Measurements from ENCODE around the gene POLE2.
"Not testable (repeated sequence)": the region's sequence is repeated elsewhere in the genome, so short reads cannot be mapped to it uniquely, and the experiment has no call there.

POLE2 gene, protein sequence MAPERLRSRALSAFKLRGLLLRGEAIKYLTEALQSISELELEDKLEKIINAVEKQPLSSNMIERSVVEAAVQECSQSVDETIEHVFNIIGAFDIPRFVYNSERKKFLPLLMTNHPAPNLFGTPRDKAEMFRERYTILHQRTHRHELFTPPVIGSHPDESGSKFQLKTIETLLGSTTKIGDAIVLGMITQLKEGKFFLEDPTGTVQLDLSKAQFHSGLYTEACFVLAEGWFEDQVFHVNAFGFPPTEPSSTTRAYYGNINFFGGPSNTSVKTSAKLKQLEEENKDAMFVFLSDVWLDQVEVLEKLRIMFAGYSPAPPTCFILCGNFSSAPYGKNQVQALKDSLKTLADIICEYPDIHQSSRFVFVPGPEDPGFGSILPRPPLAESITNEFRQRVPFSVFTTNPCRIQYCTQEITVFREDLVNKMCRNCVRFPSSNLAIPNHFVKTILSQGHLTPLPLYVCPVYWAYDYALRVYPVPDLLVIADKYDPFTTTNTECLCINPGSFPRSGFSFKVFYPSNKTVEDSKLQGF

DNA sequence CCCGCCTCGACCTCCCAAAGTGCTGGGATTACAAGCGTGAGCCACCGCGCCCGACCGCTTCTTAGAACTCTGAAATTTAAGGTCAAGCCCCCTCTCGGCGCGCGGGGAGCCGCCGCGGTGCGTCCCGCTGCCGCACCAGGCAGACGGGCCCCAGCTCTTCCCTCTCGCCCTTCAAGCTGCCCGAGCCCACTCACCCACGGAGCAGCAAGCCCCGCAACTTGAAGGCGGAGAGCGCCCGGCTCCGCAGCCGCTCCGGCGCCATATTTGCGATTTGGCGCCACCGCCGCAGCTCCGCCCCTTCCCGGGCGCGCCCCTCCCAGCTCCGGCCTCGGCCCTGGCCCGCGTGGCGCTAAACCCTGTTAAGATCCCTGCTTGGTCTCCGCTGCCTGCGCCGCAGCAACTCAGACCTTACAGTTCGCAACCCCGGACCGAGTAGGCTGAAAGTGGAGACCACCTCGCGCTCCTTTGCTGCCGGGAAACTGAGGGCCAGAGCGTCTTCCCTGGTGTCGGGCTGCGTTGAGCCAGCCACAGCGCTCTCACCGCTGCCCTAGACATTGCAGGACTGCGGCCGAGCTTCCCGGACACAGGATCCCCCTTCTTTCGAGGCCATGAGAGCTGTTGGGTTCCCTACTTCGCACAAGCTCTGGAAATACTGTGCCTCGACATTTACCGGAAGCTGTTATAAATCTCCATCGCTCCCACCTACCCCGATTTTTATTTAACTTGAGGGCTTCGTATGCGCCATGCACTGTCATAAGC is at the start of gene POLE2:
POLE2 (minus strand) TSS at position 273 of the 759 bp plus-strand sequence; CDS start at position 262, 11 bp downstream.
- DNase-seq, result peak; percentile 83

DNA sequence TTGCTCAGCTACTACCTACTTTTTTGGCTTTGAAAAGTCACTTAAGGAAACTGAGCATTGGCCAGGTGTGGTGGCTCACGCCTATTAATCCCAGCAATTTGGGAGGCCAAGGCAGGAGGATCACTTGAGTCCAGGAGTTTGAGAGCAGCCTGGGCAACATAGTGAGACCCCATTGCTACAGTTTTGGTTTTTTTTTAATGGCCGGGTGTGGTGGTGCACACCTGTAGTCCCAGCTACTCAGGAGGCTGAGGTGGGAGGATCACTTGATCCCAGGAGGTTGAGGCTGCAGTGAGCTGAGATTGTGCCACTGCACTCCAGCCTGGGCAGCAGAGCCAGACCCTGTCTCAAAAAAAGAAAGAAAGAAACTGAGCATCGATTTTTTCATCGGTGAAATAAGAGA is 47.7 kb upstream of the POLE2 start:
- not testable (repeated sequence) for DNase-seq

DNA sequence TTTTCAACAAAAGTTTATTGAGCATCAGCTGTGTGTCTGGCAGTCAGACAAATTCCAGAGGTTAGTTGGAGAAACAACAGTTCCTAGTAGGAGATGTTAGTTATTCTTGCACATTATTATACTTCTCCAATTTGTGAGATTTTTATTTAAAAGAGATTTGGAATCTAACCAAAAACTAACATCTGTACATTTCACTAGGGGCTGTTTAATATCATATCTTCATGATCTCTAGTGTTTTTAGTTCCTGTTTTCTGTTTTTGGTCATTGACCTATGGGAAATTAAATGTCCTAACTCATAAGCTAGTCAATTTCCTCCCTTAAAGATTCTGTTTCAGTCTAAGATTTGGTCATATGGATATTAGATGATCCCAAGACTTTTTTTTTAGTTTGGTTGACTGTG is 45.8 kb upstream of the POLE2 start:
- DNase-seq, result no peak

DNA sequence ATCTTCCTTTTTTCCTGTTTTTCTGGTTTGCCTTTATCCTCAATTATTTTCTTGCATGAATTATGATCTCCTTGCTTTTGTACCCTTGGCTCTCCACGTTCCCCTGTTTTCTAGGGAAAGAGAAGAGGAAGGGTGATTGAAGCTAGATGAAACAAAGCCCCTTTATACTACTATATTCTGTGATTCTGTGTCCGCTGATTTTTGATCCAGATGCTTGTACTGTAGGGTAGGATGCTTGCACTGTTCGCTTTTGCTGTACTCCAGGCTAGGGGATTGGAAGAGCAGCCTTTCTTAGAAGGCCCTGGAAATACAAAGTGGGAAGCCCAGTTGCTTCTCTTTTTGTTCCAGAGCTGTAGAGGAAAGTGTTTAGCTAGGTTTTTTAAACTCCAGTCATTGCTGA is 44.9 kb upstream of the POLE2 start:
- DNase-seq, result no peak

DNA sequence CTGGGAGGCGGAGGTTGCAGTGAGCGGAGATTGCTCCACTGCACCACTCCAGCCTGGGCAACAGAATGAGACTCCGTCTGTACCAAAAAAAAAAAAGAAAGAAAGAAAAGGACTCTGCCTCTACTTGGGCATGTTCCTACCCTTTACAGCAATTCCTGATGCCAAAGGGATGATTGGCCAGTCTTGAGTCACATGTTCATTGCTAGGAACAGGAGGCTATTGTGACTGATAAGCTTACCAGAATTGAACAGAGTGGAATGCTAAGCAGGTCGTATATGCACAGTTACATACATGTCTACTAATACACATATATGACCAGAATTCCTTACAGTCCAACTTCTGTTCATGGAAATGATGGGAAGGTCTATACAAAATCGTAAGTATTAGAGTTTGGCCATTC is 39.2 kb upstream of the POLE2 start:
- DNase-seq, result no peak

DNA sequence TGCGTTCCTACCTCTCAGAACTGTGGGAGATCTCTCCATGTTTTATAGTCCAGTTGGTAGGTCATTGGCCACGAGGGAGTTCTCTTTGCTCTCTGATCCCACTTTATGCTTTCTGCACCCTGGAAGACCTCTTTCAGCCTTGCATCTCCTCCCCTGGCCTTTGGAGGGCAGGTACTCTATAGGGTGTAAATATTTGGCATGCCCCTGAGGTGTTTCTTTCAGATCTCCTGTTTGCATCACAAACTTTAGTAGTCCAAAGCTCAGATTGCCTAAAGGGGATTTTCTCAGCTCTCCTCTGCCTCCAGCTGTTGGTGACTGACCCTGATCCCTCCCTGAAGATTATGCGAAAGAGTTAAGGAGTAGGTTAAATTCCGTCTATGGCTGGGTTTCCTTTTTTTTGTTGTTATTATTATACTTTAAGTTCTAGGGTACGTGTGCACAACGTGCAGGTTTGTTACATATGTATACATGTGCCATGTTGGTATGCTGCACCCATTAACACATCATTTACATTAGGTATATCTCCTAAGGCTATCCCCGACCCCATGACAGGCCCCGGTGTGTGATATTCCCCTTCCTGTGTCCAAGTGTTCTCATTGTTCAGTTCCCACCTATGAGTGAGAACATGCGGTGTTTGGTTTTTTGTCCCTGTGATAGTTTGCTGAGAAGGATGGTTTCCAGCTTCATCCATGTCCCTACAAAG is 33.9 kb upstream of the POLE2 start:
- not testable (repeated sequence) for DNase-seq

DNA sequence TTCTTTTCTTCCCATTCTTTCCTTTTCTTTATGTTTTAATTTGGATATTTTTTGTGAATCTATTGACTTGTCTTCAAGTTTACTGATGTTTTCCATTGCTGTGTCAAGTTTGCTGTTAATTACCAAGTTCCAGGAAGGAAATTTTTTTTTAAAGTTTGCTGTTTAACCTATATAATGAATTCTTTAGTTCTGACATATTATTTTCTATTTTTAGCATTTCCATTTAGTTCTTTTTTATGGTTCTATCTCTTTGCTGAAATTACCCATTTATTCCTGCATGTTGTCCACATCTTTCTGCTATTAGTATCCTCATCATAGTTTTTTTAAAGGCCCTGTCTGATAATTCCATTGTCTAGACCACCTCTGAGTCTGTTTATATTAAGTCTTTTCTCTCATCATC is 32.7 kb upstream of the POLE2 start:
- no peak for DNase-seq

DNA sequence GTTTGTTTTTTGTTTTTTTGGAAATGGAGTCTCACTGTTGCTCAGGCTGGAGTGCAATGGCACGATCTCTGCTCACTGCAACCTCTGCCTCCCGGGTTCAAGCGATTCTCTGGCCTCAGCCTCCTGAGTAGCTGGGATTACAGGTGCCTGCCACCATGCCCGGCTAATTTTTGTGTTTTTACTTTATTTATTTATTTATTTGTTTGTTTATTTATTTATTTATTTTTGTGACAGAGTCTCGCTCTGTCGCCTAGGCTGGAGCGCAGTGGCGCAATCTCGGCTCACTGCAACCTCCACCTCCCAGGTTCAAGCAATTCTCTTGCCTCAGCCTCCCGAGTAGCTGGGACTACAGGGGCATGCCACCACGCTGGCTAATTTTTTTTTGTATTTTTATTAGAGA is 23.0 kb upstream of the POLE2 start:
- not testable (repeated sequence) for DNase-seq

DNA sequence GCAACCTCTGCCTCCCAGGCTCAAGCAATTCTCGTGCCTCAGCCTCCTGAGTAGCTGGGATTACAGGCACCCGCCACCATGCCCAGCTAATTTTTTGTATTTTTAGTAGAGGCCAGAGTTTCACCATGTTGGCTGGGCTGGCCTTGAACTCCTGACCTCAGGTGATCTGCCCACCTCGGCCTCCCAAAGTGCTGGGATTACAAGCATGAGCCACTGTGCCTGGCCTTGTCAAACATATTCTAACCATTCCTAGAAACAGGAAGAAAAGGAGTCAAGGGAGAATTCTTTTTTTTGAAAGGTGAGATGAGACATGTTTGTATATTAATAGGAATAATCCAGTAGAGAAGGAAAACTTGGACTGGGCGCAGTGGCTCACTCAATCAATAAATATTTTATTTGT is 16.5 kb upstream of the POLE2 start:
- not testable (repeated sequence) for DNase-seq

DNA sequence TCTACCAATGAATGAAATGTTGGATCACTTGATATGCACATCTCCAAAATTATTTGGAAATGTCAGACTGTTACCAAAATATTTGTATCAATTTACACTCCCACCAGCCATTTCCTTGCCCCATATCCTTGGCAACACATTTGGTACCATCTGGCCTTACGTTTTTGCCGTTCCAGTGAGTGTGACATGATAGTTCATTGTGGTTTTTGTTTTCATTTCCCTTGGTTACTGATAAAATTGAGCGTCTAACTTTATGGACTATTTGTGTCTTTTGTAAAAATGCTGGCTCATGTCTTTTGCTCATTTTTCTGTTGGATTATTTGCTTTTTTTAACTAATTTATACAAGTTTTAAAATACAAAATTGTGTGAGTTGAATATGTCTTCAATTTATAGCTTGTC is 16.0 kb upstream of the POLE2 start:
- no peak for DNase-seq

DNA sequence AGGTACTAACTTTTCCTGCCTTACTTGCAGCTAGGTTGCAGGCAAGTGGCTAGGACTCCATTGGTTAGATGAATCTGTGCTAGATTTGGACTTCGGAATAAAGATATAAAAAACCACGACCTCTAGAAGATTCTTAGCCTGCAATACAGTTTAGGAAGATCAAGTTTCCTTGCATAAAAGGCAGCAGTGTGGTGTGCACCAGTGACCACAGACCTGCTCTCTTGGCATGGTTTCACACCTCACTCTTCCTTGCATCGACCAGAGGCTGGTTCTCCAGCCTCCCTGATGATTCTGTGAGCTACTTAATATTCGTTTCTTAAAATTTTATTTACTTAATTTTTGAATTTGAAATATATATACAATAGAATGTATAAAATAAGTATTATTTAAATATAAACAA is 14.7 kb upstream of the POLE2 start:
- DNase-seq, result no peak

DNA sequence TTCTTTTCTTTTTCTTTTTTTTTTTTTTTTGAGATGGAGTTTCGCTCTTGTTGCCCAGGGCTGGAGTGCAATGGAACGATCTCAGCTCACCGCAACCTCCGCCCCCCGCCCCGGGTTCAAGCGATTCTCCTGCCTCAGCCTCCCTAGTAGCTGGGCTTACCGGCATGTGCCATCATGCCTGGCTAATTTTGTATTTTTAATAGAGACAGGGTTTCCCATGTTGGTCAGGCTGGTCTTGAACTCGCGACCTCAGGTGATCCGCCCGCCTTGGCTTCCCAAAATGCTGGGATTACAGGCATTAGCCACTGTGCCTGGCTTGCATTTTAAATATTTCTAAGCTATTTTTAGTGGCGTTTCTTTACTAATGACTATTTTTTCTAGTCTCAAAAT is 5.7 kb upstream of the POLE2 start:
- DNase-seq, result not testable (repeated sequence)

DNA sequence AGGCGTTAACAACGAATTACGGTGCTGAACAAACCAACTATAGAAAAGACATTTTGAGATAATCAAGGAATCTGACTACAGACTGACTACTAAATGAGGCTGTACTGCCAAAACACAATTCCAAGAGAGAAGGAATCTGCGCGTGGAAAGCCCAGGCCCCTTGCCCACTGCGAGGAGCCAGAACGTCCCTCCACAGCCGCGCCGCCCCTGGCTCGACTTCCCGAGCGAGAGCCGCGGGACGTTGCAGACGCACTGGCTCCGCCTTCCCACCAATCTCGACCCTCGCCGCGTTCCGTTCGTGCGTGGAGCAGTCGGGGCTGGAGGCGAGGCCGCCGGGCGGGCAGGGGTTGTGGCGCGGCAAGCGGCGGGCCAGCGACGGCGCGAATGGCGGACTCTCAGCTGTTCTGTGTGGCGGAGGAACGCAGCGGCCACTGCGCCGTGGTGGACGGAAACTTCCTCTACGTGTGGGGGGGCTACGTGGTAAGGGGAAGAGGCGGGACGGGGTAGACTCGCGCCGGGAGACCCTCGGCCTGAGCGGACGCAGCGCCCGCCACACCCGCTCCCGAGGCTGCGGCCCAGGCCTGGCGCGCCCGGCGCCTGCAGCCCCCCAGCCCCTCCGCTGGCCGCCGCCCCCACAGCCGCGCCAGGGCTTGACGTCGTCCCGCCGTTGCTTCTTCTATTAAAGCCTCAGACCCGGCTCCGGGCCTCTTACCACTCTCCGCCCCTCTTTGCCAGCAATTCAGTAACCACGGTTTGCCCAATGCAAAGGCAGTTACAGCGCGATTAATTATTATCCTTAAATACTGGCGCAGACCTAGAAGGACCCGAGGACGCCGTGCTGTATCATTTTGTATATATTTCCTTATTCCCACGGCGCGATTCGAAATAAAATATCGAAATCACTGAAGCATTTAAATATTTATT is 5.1 kb upstream of the POLE2 start, which contains the start of gene KLHDC1:
KLHDC1 (plus strand) TSS at position 310 of the 924 bp plus-strand sequence; CDS start at position 385, 75 bp downstream.
- DNase-seq, result peak; percentile 78

DNA sequence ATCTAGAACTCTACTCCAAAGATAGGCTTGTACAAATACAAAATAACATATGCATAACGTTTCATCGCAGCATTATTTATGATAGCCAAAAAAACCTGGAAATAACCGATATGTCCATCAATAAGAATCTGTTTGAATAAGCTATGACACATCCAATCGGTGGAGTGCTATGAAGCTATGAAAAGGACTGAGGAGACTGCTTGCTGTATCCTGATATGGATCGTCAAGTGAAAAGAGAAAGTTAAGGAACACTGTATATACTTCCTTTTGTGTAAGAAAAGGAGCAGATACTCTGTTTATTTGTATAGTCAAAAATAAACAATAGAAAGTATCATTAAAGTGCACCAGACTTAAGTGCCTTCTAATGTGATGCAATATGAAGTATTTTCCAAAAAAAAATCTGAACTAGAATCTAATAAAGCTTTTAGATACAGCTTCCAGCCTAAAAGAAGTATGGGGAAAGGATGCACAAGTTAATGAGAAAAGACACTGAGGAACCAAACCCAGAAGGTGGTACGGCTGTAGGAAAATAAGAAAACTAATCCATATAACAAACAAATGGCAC is 4.3 kb upstream of the POLE2 start:
- no peak for DNase-seq

DNA sequence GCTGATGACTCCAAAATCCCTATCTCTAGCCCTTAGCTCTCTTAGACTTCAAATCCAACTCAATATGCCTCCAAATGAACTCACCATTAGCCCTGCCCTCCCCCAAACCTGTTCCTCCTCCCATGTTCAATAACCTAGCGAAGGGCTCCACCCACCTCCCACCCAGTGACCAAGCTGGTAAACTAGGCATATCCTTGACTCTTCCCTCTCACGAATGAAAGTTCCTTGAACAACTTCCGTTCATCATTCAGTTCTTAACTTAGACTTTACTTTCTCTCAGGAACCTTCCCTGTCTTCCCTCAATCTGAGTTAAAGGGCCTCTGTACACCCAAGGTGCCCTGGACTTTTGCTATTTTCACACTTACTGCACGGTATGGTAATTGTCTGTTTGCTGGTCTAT is 3.0 kb upstream of the POLE2 start:
- DNase-seq, result no peak

DNA sequence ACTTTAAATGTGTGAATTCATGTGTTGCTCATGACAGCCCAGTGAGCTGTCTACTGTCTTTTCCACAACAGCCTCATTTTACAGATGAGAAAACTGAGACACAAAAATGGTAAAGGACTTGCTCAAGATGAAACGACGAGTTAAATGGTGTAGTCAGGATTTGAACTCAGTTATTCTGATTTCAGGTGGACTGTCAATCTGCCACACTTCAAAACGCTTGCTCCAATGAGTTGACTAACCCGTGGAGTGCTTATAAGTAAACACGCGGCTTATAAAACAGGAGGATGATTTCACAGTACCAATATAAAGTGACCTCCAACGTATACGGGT is 652 bp upstream of the POLE2 start:
- no peak for DNase-seq

DNA sequence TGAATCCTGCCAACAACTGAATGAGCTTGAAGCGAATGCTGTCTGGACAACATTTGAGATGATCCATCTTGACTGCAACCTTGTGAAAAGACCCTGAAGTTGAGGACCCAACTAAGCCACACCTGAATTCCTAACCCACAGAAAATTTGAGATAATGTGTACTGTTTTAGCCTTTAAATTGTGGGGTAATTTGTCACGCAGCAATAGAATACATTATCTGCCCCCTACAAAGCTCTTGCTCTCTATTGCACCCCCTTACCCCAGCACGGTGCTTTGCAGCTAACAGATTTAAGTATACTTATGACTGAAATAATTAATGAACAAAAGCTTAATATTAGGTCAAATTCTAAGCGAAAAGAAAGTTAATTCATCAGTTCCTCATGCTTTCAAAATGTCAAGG is 1.6 kb downstream of the POLE2 start:
- DNase-seq, result no peak

DNA sequence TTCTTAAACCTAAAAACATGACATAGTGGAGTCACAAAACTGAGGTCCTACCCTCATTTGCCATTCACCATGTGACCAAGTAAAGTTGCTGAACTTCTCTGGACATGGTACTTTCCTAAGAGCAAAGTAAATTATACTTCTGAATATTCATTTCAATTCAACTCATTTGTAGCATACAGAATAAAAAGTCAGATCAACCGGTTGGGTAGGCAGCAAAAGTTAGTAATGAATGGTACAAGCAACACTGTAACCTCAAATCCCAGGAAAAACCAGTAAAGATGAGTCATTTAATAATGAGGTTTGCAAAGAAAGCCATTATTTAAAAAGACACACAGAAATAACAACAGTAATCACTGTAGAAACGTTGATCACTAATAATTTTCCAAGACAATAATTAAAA is 8.7 kb downstream of the POLE2 start:
- DNase-seq, result no peak

DNA sequence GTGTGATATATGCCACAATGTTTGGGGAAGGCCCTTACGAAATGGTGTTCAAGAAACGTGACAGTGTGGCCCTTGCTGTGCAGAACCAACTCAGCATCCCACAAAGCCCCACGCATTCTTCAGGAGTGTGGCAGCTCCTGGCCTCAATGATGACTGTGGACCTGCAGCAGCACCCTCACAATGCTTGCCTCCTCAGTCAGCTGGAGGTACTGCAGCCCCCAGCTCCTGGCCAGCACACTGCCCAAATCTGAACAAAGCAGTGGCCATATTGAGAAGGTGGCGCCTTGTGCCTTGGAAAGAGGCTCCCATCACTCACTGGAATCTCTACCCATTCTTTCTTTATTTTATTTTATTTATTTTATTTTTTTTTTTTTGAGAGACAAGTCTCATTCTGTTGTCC is 10.4 kb downstream of the POLE2 start:
- no peak for DNase-seq

DNA sequence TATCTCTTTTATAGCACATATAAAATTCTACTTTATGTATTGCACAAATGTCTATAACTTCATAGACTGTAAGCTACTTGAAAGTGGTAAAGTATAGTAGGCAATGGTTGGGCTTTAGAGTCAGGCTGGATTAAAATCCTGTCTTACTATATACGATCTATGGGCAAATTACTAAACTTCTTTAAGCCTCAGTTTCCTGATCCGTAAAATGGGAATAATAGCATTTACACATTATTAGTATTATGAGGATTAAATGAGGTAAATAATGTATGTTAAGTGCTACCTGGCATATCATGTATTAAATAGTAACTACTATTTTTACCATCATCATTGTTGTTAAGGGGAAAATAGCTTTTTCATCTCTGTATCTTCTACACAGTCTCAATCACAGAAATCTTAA is 14.4 kb downstream of the POLE2 start:
- DNase-seq, result no peak

DNA sequence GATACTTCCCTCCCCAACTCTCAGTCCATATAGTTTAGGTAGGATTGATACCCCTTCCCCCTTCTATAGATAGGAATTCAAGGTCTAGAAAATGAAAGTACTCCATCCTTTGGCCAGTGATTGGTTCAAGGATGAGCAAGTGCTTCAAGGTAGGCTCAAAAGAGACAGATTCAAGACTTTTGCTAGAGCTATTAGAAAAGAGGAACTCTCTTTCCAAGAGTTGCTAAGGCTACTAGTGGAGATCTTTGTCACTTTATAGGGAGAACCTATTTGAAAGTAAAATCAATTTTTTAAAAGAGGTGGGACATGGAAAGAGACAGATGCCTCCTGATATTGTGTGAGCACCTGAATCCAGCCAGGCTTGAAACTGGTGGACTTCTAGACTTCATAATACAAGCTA is 17.5 kb downstream of the POLE2 start:
- DNase-seq, result no peak

All from stimulated activated CD4-positive, alpha-beta T cell treated with anti-CD3 and anti-CD28 coated beads, Interleukin-4, amount 100 ng/mL, for 1 hour (primary cell).